Stimulated activated CD4-positive, alpha-beta T cell treated with anti-CD3 and anti-CD28 coated beads, TNF-alpha, amount 100 ng/mL, for 1 hour (primary cell): ENCODE results near the gene MECR.
"Not testable (repeated sequence)": the region's sequence is repeated elsewhere in the genome, so short reads cannot be mapped to it uniquely, and the experiment has no call there.

Source experiments
- DNase-seq, 3 donors: peaks; one replicate each; pipeline ENCODE4 v3.0.0-alpha.2; 2020; ENCODE audit warnings: low read depth in 3 of 3, low spot score in 1 of 3

The MECR gene

GRCh38 chr1:29236712-29237128 is 6.0 kb upstream of the MECR start:
- no peak for DNase-seq

GRCh38 chr1:29235955-29236711 is 5.4 kb upstream of the MECR start, which contains the start of gene PTPRU:
TSS of gene PTPRU (plus strand) at chr1:29236522. CDS start at chr1:29236645, 123 bp downstream.
- DNase-seq = peak; percentile 24 to 88 (median 63)

- DNase-seq = not testable (repeated sequence)
These were observed 4.1 kb upstream of the MECR start for GRCh38 chr1:29234881-29235280.

- DNase-seq = no peak
These were observed 3.7 kb upstream of the MECR start for GRCh38 chr1:29234471-29234870.

- no peak for DNase-seq
These were observed 3.0 kb upstream of the MECR start for GRCh38 chr1:29233693-29234092.

- no peak for DNase-seq
These were observed 1.7 kb upstream of the MECR start for GRCh38 chr1:29232387-29232786.

- no peak for DNase-seq
These were observed 556 bp downstream of the MECR start for GRCh38 chr1:29230204-29230552.

- DNase-seq = no peak
These were observed 3.2 kb downstream of the MECR start for GRCh38 chr1:29227511-29227910.

- no peak for DNase-seq
These were observed 5.4 kb downstream of the MECR start for GRCh38 chr1:29225361-29225760.

GRCh38 chr1:29224356-29224837 is 6.3 kb downstream of the MECR start:
- DNase-seq = no peak

GRCh38 chr1:29223521-29223920 is 7.2 kb downstream of the MECR start:
- DNase-seq = no peak

- no peak for DNase-seq
These were observed 8.0 kb downstream of the MECR start for GRCh38 chr1:29222686-29223085.

- DNase-seq = not testable (repeated sequence)
These were observed 8.5 kb downstream of the MECR start for GRCh38 chr1:29222260-29222659.

- no peak for DNase-seq
These were observed 9.4 kb downstream of the MECR start for GRCh38 chr1:29221296-29221695.

- no peak for DNase-seq
These were observed 12.5 kb downstream of the MECR start for GRCh38 chr1:29218223-29218622.

GRCh38 chr1:29217633-29218032 is 13.1 kb downstream of the MECR start:
- DNase-seq = no peak

- DNase-seq = no peak
These were observed 17.7 kb downstream of the MECR start for GRCh38 chr1:29213055-29213454.

- DNase-seq = no peak
These were observed 19.4 kb downstream of the MECR start for GRCh38 chr1:29211086-29212030.

GRCh38 chr1:29210278-29211085 is 20.3 kb downstream of the MECR start:
- DNase-seq = no peak

- DNase-seq = no peak
These were observed 21.6 kb downstream of the MECR start for GRCh38 chr1:29209173-29209572.

GRCh38 chr1:29208442-29208841 is 22.3 kb downstream of the MECR start:
- no peak for DNase-seq
